Measurements from ENCODE around the gene PAMR1.

Gene PAMR1

DNA sequence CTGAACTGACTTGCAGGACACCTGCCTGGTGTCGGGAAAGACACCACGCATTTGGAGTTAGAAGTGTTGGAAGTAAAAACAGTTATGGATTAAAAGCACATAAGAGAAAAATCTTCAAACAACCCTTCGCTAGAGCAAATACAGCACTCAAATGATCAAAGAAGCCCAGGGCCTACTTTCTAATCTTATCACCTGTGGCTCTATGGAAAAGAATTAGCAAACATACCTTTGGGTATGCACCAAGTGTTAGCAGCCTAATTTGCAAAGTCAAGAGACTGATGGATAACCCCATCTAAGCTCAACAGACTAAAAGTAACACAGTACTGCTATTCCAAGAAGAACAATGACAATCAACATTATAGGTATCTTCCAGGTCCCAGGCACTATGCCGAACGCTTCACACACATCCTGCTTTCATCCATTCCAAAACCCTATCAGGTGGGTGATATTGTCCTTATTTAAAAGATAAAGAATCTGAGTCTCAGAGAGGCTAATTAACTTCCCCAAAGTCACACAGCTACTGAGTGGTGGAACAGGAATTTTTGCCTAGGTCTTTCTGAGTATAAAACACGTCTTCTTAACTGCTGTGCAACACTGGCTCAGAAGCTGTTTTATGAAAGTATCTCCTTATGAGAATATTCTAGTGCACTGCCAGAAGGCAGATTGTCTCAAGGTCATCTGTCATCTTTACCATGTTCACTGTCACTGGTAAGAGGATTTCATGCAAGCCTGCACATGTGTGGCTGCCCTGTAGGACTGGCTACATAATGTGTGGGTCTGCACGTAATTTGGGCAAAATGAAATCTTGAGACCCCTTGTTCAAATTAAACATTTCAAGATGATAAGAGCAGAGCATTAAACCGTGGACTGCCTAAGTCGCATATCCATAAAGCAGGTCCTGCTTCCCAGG, 122.4 kb downstream of the PAMR1 start:
- TF ChIP-seq TARDBP (IDR thresholded peaks at IDR 0.05) (no peak), L3MBTL2 (conservative IDR thresholded peaks at IDR 0.05) (no peak), BHLHE40 (IDR thresholded peaks at IDR 0.05; ENCODE audit: borderline replicate concordance) (no peak)
- TF ChIP-seq, protein P1, sequence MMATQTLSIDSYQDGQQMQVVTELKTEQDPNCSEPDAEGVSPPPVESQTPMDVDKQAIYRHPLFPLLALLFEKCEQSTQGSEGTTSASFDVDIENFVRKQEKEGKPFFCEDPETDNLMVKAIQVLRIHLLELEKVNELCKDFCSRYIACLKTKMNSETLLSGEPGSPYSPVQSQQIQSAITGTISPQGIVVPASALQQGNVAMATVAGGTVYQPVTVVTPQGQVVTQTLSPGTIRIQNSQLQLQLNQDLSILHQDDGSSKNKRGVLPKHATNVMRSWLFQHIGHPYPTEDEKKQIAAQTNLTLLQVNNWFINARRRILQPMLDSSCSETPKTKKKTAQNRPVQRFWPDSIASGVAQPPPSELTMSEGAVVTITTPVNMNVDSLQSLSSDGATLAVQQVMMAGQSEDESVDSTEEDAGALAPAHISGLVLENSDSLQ (IDR thresholded peaks at IDR 0.05), result no peak
- POLR2A ChIA-PET, result no interaction called here

DNA sequence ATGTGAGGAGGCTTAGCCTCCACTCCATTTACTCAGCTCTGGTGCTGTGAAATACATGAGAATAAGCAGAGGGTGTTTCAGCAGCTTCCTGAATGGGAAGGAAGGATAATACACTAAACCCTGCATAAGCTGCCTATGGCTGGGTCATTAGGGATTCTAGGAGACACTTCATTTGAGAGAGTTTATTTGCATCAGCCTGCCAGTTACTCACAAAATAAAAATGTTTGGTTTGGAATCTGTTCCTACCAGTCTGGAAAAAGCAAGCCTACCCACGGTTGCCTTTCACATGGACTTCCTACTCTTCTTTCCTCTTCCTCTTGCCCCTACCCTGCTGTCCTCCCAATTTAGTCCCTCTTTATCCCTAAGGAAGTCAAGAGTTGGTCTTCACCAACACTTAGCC, 126.5 kb downstream of the PAMR1 start:
- no peak for DNase-seq (ENCODE audit: extremely low spot score)
- POLR2A ChIA-PET, result no interaction called here
- CTCF ChIA-PET, result no interaction called here
- TF ChIP-seq L3MBTL2 (conservative IDR thresholded peaks at IDR 0.05) (no peak), NFRKB (IDR thresholded peaks at IDR 0.05) (no peak), FOXK2 (IDR thresholded peaks at IDR 0.05) (no peak), FOXA1 (IDR thresholded peaks at IDR 0.05) (no peak), LEF1 (IDR thresholded peaks at IDR 0.05; ENCODE audit: borderline replicate concordance) (no peak), SP1 (IDR thresholded peaks at IDR 0.05) (no peak), CTBP1 (IDR thresholded peaks at IDR 0.05; ENCODE audit: borderline replicate concordance) (no peak), SUZ12 (IDR thresholded peaks at IDR 0.05) (no peak), ZNF384 (IDR thresholded peaks at IDR 0.05) (no peak), BHLHE40 (IDR thresholded peaks at IDR 0.05; ENCODE audit: borderline replicate concordance) (no peak), FOXM1 (IDR thresholded peaks at IDR 0.05; ENCODE audit: borderline replicate concordance) (no peak), ARNT (IDR thresholded peaks at IDR 0.05) (no peak), ELF4 (IDR thresholded peaks at IDR 0.05) (no peak), TARDBP (IDR thresholded peaks at IDR 0.05) (no peak), HDGF (IDR thresholded peaks at IDR 0.05; ENCODE audit: borderline replicate concordance) (no peak)
- TF ChIP-seq, protein P1 (IDR thresholded peaks at IDR 0.05), result no peak

More for the DNA sequence above, 122.4 kb downstream of the PAMR1 start:
- DNase-seq (ENCODE audit: extremely low spot score), result no peak
- CTCF ChIA-PET, result interaction anchor here (1.2 kb wide), 1 partner anchor 476 kb away, joined by 3 read pairs; no protein-coding TSS in a partner anchor

DNA sequence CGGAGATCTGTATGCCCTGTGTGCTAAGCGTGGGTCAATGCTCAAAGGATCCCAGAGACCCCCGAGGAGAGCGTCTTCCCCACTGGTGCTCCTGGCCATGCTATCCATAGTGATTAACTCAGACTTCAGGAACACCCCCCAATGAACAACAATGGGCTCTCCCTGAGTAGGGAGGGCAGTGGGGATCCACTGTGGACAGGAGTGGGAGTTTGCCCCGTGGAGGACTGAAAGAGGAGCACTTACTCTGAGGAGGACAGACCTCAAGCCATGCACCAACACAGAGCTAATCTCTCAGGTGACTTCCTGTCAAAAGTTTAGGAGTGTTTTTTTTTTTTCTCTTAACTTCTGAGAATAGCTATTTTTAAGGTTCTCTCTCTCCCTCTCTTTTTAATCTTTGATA, 130.5 kb downstream of the PAMR1 start:
- no peak for DNase-seq (ENCODE audit: extremely low spot score)
- TF ChIP-seq BHLHE40 (IDR thresholded peaks at IDR 0.05; ENCODE audit: borderline replicate concordance) (no peak), SUZ12 (IDR thresholded peaks at IDR 0.05) (no peak), ARNT (IDR thresholded peaks at IDR 0.05) (no peak), ZNF384 (IDR thresholded peaks at IDR 0.05) (no peak), CTBP1 (IDR thresholded peaks at IDR 0.05; ENCODE audit: borderline replicate concordance) (no peak), FOXA1 (IDR thresholded peaks at IDR 0.05) (no peak), LEF1 (IDR thresholded peaks at IDR 0.05; ENCODE audit: borderline replicate concordance) (no peak), TARDBP (IDR thresholded peaks at IDR 0.05) (no peak), ELF4 (IDR thresholded peaks at IDR 0.05) (no peak), SP1 (IDR thresholded peaks at IDR 0.05) (no peak), NFRKB (IDR thresholded peaks at IDR 0.05) (no peak)
- POLR2A ChIA-PET, result no interaction called here
- CTCF ChIA-PET, result no interaction called here

DNA sequence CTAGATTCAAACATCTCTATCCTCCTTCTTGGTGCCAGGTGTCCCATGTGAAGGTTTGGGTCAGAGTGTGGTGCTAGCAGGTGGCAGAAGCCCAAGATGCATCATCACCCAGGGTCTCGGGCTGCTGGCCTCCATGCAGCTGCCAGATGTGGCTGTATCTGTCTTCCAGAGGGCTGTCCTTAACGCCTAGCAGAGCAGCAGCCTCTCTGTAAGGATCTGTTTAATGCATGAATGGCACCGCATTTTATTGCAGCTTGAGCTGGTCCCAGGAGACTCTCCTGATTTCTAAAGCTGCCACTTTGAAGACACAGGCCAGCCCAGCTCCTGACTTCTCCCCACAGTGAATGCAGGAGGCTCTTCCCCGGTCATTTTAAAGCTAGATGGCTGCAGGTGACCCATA, 132.3 kb downstream of the PAMR1 start:
- no peak for DNase-seq (ENCODE audit: extremely low spot score)
- no peak for TF ChIP-seq FOXK2 (IDR thresholded peaks at IDR 0.05)
- no peak for TF ChIP-seq ARNT (IDR thresholded peaks at IDR 0.05)
- no peak for TF ChIP-seq SP1 (IDR thresholded peaks at IDR 0.05)
- TF ChIP-seq NFRKB (IDR thresholded peaks at IDR 0.05), result no peak
- TF ChIP-seq TARDBP (IDR thresholded peaks at IDR 0.05), result no peak
- TF ChIP-seq SUZ12 (IDR thresholded peaks at IDR 0.05), result no peak
- no peak for TF ChIP-seq FOXA1 (IDR thresholded peaks at IDR 0.05)
- TF ChIP-seq BHLHE40 (IDR thresholded peaks at IDR 0.05; ENCODE audit: borderline replicate concordance), result no peak
- no peak for TF ChIP-seq LEF1 (IDR thresholded peaks at IDR 0.05; ENCODE audit: borderline replicate concordance)
- TF ChIP-seq ZNF384 (IDR thresholded peaks at IDR 0.05), result no peak
- no peak for TF ChIP-seq FOXM1 (IDR thresholded peaks at IDR 0.05; ENCODE audit: borderline replicate concordance)
- no peak for TF ChIP-seq ELF4 (IDR thresholded peaks at IDR 0.05)
- no peak for TF ChIP-seq L3MBTL2 (conservative IDR thresholded peaks at IDR 0.05)
- TF ChIP-seq, protein P1 (IDR thresholded peaks at IDR 0.05), result no peak
- POLR2A ChIA-PET, result no interaction called here
- CTCF ChIA-PET, result interaction anchor here (1.2 kb wide), 2 partner anchors 805 to 880 kb away, joined by 3 read pairs; partner anchors contain the start of gene ELF5

DNA sequence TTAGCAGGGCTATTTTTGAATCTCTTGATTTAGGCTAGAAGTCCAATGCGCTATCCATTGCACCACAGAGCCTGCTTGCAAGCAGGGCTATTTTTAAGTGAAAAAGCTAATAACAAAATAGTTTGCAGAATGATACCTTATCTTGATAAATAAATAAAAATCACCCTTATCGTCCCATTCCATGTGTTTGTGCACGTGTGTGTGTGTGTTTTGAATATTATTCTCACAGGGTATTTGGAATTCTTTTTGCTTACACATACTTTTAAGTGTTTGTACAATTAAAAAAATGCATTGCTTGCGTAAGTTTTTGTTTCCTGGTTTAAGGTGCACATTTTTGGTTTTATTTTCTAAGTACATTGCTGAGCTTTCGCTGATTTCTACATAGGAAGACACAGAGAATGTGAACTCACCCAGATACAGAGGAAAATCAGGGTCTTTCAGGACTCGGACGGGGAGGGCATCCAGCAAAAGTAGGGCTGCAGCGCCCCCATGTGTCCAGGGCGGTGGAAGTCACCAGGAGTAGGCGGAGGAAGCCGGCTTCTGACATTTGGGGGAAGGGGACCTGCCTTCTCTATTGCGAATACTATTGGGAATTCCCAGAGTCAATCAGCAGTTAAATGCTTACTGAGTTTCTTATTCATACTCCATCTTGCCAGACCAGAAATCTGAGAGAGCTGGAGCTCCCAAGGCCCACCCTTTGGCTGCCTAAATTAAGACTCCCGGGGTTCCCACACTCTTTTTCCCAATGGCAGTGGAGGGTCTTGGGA, 133.3 kb downstream of the PAMR1 start:
- ChIA-PET CTCF (interaction anchor here (0.7 to 1.0 kb wide), 3 partner anchors 371 to 874 kb away, joined by 3 to 4 read pairs (median 3); no protein-coding TSS in a partner anchor), POLR2A (no interaction called here)
- TF ChIP-seq BHLHE40 (IDR thresholded peaks at IDR 0.05; ENCODE audit: borderline replicate concordance) (no peak), TARDBP (IDR thresholded peaks at IDR 0.05) (no peak), ARNT (IDR thresholded peaks at IDR 0.05) (no peak), ELF4 (IDR thresholded peaks at IDR 0.05) (no peak), NFRKB (IDR thresholded peaks at IDR 0.05) (no peak), LEF1 (IDR thresholded peaks at IDR 0.05; ENCODE audit: borderline replicate concordance) (no peak)
- TF ChIP-seq, protein P1 (IDR thresholded peaks at IDR 0.05), result peak; percentile 24; the same call in 1 of the 2 replicates
- peak; percentile 83 for DNase-seq (ENCODE audit: extremely low spot score)

Measured in HEK293T (cell line).